ENCODE measurements around the gene GPC3. TPM values are rescaled to one million over a fixed set of nuclear protein-coding genes. Genes with fewer than 3 reads are reported as not detected.

The GPC3 gene
- total and polyA plus RNA-seq, 2 donors (not counting 3 experiments of a cell fraction or from before 2014, with no cell fraction given) = not detected

DNA sequence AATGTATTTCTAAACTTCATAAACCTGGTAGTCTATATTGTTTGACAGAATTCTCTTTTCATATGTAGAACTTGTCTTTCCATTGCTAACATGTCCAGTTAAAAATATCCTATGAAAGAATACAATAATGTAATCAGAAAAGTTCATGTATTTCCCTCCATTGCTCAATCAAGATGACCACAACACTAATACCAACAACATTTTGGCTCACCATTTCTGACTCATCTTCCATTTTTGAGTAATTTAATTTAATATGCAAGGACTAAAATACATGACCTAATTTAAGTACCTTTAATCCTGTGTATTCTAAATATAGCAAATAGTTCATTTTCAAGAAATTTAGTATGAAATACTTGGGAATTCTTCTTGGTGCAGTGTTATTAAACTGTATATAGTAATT lies 330.6 kb downstream of the GPC3 start:
- POLR2A ChIA-PET = no interaction called here
- intact Hi-C loops (cut with micrococcal nuclease) = no loop called here
- Histone ChIP-seq H3K4me3 (replicated peaks in 1 of 3; ENCODE audit: insufficient read depth in 1 of 3, low read depth in 1 of 3, low read length in 3 of 3) (no peak overlapping the region), H3K9me1 (replicated peaks; ENCODE audit: control insufficient read depth, extremely low read depth, insufficient read depth, low read length) (no peaks in the 10 kb centered on the region), H3K27me3 (ENCODE audit: control insufficient read depth in 2 of 2, insufficient read depth in 2 of 2, low read length in 2 of 2) (no peaks in the 10 kb centered on the region), H3K4me2 (ENCODE audit: insufficient read depth, low read length) (no peak overlapping the region), H3K27ac (ENCODE audit: insufficient read depth, low read depth, low read length) (no peak overlapping the region), H2AFZ (ENCODE audit: low read depth, low read length) (no peak overlapping the region), H3K4me1 (ENCODE audit: control insufficient read depth, extremely low read depth, insufficient read depth, low read length) (no peaks in the 10 kb centered on the region), H3K79me2 (ENCODE audit: control insufficient read depth, insufficient read depth, low read length) (no peaks in the 10 kb centered on the region), H3K9ac (replicated peaks; ENCODE audit: extremely low read depth, insufficient read depth, low read length) (no peak overlapping the region), H3K9me3 (replicated peaks; ENCODE audit: control insufficient read depth, insufficient read depth, low read length) (no peaks in the 10 kb centered on the region), H4K20me1 (replicated peaks; ENCODE audit: control insufficient read depth, extremely low read depth, insufficient read depth, low read length) (no peaks in the 10 kb centered on the region), H3K36me3 (ENCODE audit: control insufficient read depth in 2 of 2, extremely low read depth in 1 of 2, insufficient read depth in 2 of 2, low read length in 2 of 2) (no peaks in the 10 kb centered on the region)
- FAIRE-seq (no peak), DNase-seq (ENCODE audit: low read depth, low spot score) (no peak)
- dilution Hi-C loops (cut with MboI; ENCODE audit: extremely low pct_ligation_motif_present, low sequenced_read_pairs) = no loop called here
- BruUV-seq (replicated peaks) = no TSS peak
- TF ChIP-seq MYC (IDR thresholded peaks at IDR 0.05; ENCODE audit: low read depth, low read length) (no peak), POLR2A (IDR thresholded peaks at IDR 0.05; ENCODE audit: low read depth, low read length) (no peak), FOS (IDR thresholded peaks at IDR 0.05; ENCODE audit: borderline replicate concordance, insufficient read depth, low read length) (no peak), GATA2 (IDR thresholded peaks at IDR 0.05; ENCODE audit: insufficient read depth, insufficient read length, low read depth, low read length) (no peak)
- CTCF ChIA-PET = no interaction called here

DNA sequence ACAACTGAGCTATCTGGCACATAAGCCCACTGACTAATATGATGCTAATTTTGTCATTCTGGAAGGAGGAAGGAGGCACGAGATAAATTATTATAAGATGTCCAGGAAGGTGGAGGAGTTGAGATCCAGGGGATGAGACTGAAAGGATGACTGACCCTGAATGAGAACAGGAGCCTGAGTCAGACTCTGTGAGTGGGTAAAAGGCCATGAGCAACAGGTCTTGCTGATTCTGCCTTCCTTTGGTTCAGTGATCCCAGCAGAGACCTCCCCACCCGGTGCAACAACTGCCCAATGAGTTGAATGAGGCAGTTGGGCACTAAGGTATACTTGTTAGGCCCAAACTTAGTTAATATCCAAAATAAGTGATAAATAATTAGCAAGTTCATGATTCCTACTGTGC lies 332.0 kb downstream of the GPC3 start:
- dilution Hi-C loops (cut with MboI; ENCODE audit: extremely low pct_ligation_motif_present, low sequenced_read_pairs) = no loop called here
- BruUV-seq (replicated peaks) = no TSS peak

More for the DNA sequence above, 332.0 kb downstream of the GPC3 start:
- no peaks in the 10 kb centered on the region for H3K9me1 ChIP-seq (replicated peaks; ENCODE audit: control insufficient read depth, extremely low read depth, insufficient read depth, low read length)
- no peak overlapping the region for H3K4me2 ChIP-seq (ENCODE audit: insufficient read depth, low read length)
- TF ChIP-seq JUN (IDR thresholded peaks at IDR 0.05; ENCODE audit: borderline replicate concordance, insufficient read depth, insufficient read length, low read depth) = no peak
- no peak for TF ChIP-seq GATA2 (IDR thresholded peaks at IDR 0.05; ENCODE audit: insufficient read depth, insufficient read length, low read depth, low read length)
- TF ChIP-seq POLR2AphosphoS5 (IDR thresholded peaks at IDR 0.05; ENCODE audit: insufficient read depth, low read depth, low read length) = no peak
- no peak for TF ChIP-seq MYC (IDR thresholded peaks at IDR 0.05; ENCODE audit: low read depth, low read length)
- no peak for TF ChIP-seq FOS (IDR thresholded peaks at IDR 0.05; ENCODE audit: borderline replicate concordance, insufficient read depth, low read length)
- TF ChIP-seq, protein P1, sequence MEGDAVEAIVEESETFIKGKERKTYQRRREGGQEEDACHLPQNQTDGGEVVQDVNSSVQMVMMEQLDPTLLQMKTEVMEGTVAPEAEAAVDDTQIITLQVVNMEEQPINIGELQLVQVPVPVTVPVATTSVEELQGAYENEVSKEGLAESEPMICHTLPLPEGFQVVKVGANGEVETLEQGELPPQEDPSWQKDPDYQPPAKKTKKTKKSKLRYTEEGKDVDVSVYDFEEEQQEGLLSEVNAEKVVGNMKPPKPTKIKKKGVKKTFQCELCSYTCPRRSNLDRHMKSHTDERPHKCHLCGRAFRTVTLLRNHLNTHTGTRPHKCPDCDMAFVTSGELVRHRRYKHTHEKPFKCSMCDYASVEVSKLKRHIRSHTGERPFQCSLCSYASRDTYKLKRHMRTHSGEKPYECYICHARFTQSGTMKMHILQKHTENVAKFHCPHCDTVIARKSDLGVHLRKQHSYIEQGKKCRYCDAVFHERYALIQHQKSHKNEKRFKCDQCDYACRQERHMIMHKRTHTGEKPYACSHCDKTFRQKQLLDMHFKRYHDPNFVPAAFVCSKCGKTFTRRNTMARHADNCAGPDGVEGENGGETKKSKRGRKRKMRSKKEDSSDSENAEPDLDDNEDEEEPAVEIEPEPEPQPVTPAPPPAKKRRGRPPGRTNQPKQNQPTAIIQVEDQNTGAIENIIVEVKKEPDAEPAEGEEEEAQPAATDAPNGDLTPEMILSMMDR (IDR thresholded peaks at IDR 0.05; ENCODE audit: extremely low read depth in 1 of 2, insufficient read depth in 1 of 2, low read depth in 1 of 2, low read length in 2 of 2) = no peak
- no peak for TF ChIP-seq POLR2A (IDR thresholded peaks at IDR 0.05; ENCODE audit: low read depth, low read length)
- TF ChIP-seq EZH2 (IDR thresholded peaks at IDR 0.05; ENCODE audit: borderline replicate concordance, low read depth, low read length, severe bottlenecking) = no peak
- TF ChIP-seq, protein P2, sequence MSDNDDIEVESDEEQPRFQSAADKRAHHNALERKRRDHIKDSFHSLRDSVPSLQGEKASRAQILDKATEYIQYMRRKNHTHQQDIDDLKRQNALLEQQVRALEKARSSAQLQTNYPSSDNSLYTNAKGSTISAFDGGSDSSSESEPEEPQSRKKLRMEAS (IDR thresholded peaks at IDR 0.05; ENCODE audit: insufficient read depth, insufficient read length) = no peak
- H3K4me3 ChIP-seq (replicated peaks in 1 of 3; ENCODE audit: insufficient read depth in 1 of 3, low read depth in 1 of 3, low read length in 3 of 3) = no peak overlapping the region
- no peaks in the 10 kb centered on the region for H3K27me3 ChIP-seq (ENCODE audit: control insufficient read depth in 2 of 2, insufficient read depth in 2 of 2, low read length in 2 of 2)
- POLR2A ChIA-PET = no interaction called here
- H3K36me3 ChIP-seq (ENCODE audit: control insufficient read depth in 2 of 2, extremely low read depth in 1 of 2, insufficient read depth in 2 of 2, low read length in 2 of 2) = no peaks in the 10 kb centered on the region
- no peak overlapping the region for H3K9ac ChIP-seq (replicated peaks; ENCODE audit: extremely low read depth, insufficient read depth, low read length)
- CTCF ChIA-PET = no interaction called here
- no peak overlapping the region for H3K27ac ChIP-seq (ENCODE audit: insufficient read depth, low read depth, low read length)
- no peak overlapping the region for H2AFZ ChIP-seq (ENCODE audit: low read depth, low read length)
- no peak for FAIRE-seq
- no peaks in the 10 kb centered on the region for H3K9me3 ChIP-seq (replicated peaks; ENCODE audit: control insufficient read depth, insufficient read depth, low read length)
- no peaks in the 10 kb centered on the region for H4K20me1 ChIP-seq (replicated peaks; ENCODE audit: control insufficient read depth, extremely low read depth, insufficient read depth, low read length)
- no peaks in the 10 kb centered on the region for H3K79me2 ChIP-seq (ENCODE audit: control insufficient read depth, insufficient read depth, low read length)
- intact Hi-C loops (cut with micrococcal nuclease) = no loop called here
- no peak for DNase-seq (ENCODE audit: low read depth, low spot score)
- no peaks in the 10 kb centered on the region for H3K4me1 ChIP-seq (ENCODE audit: control insufficient read depth, extremely low read depth, insufficient read depth, low read length)
